ENCODE results near the gene ARMC5. TPM values are rescaled to one million over a fixed set of nuclear protein-coding genes. Genes with fewer than 3 reads are reported as not detected.
"Not testable (repeated sequence)": the region's sequence is repeated elsewhere in the genome, so short reads cannot be mapped to it uniquely, and the experiment has no call there.

Gene ARMC5
- total RNA-seq, 4 donors from 2014 or later: 4.7 to 14.2 (median 8.7) TPM

DNA sequence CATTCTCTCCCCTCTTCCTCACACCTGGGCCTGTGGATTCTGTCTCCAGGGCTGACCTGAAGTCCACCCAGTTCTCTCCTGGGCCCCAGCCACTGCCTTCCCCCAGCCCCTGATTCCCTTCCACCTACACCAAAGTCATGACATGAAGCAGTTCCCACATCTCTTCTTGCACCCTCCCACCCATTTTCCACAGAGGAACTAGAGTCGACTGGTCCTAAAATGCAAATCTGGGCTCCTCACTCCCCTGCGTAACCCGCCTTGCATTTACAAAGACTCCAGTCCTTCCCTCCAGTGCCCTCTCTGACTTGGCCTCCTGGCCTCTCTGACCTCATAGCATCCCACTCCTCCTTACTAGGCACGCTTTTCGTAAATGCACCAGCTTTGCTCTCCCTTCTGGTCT, 45.9 kb upstream of the ARMC5 start:
- ATAC-seq: no peak
- Histone ChIP-seq H3K27ac (no peak overlapping the region), H3K27me3 (peaks cover 43% of the 10 kb centered on the region), H3K4me3 (no peak overlapping the region), H3K36me3 (no peaks in the 10 kb centered on the region), H3K4me1 (no peaks in the 10 kb centered on the region), H3K9me3 (peaks cover 0 to 5% (median 0%) of the 10 kb centered on the region in 3 donors)
- no peak for TF ChIP-seq EP300 (IDR thresholded peaks at IDR 0.05)
- TF ChIP-seq POLR2AphosphoS5 (IDR thresholded peaks at IDR 0.05): no peak
- TF ChIP-seq, protein P1, sequence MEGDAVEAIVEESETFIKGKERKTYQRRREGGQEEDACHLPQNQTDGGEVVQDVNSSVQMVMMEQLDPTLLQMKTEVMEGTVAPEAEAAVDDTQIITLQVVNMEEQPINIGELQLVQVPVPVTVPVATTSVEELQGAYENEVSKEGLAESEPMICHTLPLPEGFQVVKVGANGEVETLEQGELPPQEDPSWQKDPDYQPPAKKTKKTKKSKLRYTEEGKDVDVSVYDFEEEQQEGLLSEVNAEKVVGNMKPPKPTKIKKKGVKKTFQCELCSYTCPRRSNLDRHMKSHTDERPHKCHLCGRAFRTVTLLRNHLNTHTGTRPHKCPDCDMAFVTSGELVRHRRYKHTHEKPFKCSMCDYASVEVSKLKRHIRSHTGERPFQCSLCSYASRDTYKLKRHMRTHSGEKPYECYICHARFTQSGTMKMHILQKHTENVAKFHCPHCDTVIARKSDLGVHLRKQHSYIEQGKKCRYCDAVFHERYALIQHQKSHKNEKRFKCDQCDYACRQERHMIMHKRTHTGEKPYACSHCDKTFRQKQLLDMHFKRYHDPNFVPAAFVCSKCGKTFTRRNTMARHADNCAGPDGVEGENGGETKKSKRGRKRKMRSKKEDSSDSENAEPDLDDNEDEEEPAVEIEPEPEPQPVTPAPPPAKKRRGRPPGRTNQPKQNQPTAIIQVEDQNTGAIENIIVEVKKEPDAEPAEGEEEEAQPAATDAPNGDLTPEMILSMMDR (IDR thresholded peaks at IDR 0.05): no peak
- no peak for TF ChIP-seq POLR2A (IDR thresholded peaks at IDR 0.05)
- 86 to 93% methylated on average over 3 to 5 of the region's 5 CpGs for WGBS, 2 donors (ENCODE audit: low coverage in 1 of 2)

DNA sequence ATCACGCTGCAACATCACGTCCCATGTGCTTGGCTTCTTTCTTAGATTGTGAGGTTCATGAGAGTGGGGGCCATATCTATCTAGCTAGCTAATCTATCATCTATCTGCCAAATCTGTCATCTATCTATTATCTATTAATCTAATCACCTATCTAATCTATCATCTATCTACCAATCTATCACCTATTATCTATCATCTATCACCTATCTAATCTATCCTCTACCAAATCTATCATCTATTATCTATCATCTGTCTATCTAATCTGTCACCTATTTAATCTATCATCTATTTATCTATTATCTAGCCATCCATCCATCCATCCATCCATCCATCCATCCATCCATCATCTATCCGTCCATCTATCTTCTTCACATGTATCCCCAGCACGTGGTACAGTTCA, 45.4 kb upstream of the ARMC5 start:
- no peaks in the 10 kb centered on the region for H3K4me1 ChIP-seq
- ATAC-seq: no peak
- H3K9me3 ChIP-seq: peaks cover 0 to 5% (median 0%) of the 10 kb centered on the region in 3 donors
- no peak overlapping the region for H3K27ac ChIP-seq
- H3K4me3 ChIP-seq: no peak overlapping the region
- H3K27me3 ChIP-seq: peaks cover 43% of the 10 kb centered on the region
- TF ChIP-seq POLR2A (IDR thresholded peaks at IDR 0.05) (no peak), EP300 (IDR thresholded peaks at IDR 0.05) (no peak), POLR2AphosphoS5 (IDR thresholded peaks at IDR 0.05) (no peak)
- TF ChIP-seq, protein P1 (IDR thresholded peaks at IDR 0.05): no peak
- H3K36me3 ChIP-seq: no peaks in the 10 kb centered on the region
- 67 to 81% methylated on average over 4 of the region's 4 CpGs for WGBS, 2 donors (ENCODE audit: low coverage in 1 of 2)

DNA sequence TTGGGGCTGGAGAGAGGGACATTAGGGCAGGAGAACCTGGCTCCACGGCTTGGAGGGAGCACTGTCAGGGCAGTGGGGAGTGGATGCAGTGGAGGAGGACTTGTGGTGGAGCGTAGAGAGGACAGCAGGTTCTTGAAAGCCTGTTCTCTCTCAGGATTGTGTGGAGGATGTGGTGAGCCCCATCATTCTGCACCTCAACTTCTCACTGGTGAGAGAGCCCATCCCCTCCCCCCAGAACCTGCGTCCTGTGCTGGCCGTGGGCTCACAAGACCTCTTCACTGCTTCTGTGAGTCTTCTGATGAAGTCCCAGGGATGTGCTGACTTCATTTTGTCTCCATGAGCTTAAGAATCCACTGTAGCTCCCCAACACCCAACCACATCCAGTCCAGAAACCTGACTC, 44.6 kb upstream of the ARMC5 start:
- WGBS, 2 donors (ENCODE audit: low coverage in 1 of 2): 67 to 80% methylated on average over 1 of the region's 4 CpGs
- no peak for ATAC-seq
- peaks cover 38% of the 10 kb centered on the region for H3K27me3 ChIP-seq
- TF ChIP-seq POLR2A (IDR thresholded peaks at IDR 0.05) (no peak), POLR2AphosphoS5 (IDR thresholded peaks at IDR 0.05) (no peak), EP300 (IDR thresholded peaks at IDR 0.05) (no peak)
- TF ChIP-seq, protein P1 (IDR thresholded peaks at IDR 0.05): no peak
- no peaks in the 10 kb centered on the region for H3K4me1 ChIP-seq
- no peak overlapping the region for H3K27ac ChIP-seq
- no peaks in the 10 kb centered on the region for H3K36me3 ChIP-seq
- H3K4me3 ChIP-seq: no peak overlapping the region
- H3K9me3 ChIP-seq: peaks cover 0 to 5% (median 0%) of the 10 kb centered on the region in 3 donors

DNA sequence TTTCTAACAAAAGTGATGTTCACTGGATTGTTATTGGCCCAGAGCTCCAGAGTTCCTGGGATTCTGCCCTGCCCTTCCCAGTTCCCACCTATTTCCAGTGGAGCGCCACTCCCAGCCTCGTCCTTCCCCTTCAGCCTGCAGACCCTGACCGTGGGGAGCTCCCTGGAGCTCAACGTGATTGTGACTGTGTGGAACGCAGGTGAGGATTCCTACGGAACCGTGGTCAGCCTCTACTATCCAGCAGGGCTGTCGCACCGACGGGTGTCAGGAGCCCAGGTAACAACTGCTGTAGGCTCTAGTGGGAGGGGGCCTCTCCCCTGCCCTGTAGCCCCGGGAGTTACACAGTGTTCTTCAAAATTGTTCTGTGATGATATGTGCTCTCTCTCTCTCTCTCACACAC, 42.9 kb upstream of the ARMC5 start:
- H3K9me3 ChIP-seq: peaks cover 0 to 5% (median 0%) of the 10 kb centered on the region in 3 donors
- H3K4me3 ChIP-seq: no peak overlapping the region
- TF ChIP-seq EP300 (IDR thresholded peaks at IDR 0.05) (no peak), POLR2A (IDR thresholded peaks at IDR 0.05) (no peak), POLR2AphosphoS5 (IDR thresholded peaks at IDR 0.05) (no peak)
- TF ChIP-seq, protein P1 (IDR thresholded peaks at IDR 0.05): no peak
- ATAC-seq: no peak
- peaks cover 37% of the 10 kb centered on the region for H3K27me3 ChIP-seq
- WGBS, 2 donors (ENCODE audit: low coverage in 1 of 2): 81 to 100% methylated on average over 1 to 7 of the region's 11 CpGs
- no peaks in the 10 kb centered on the region for H3K36me3 ChIP-seq
- no peak overlapping the region for H3K27ac ChIP-seq
- no peaks in the 10 kb centered on the region for H3K4me1 ChIP-seq

DNA sequence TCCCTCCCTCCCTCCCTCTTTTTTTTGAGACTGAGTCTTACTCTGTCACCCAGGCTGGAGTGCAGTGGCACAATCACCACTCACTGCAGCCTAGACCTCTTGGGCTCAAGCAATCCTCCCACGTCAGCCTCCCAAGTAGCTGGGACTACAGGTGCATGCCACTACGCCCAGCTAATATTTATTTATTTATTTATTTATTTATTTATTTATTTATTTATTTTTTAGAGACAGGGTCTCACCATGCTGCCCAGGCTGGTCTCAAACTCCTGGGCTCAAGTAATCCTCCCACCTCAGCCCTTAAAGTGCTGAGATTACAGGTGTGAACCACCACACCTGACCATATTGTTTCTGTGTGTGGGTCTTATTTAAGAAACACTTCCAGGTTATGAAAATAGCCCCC, 42.3 kb upstream of the ARMC5 start:
- not testable (repeated sequence) for H3K36me3 ChIP-seq, H3K4me1 ChIP-seq, H3K9me3 ChIP-seq, H3K4me3 ChIP-seq, H3K27ac ChIP-seq, ATAC-seq
- H3K27me3 ChIP-seq: peaks cover 43% of the 10 kb centered on the region
- WGBS, 2 donors (ENCODE audit: low coverage in 1 of 2): 69 to 76% methylated on average over 2 of the region's 2 CpGs
